PC-9 (cell line): ENCODE results near the gene ZFP1.

Experiments used
- EZH2 ChIP-seq: fragments of 200-600 bp; sonication (generic); IDR thresholded peaks from 2 replicates; pipeline ENCODE4 v1.8.0; 2017; ENCODE audit warnings: antibody characterized with exemption, low read depth
- TF ChIP-seq, protein P1 (sequence below): fragments of 200-600 bp; sonication (generic); conservative IDR thresholded peaks from 2 replicates; pipeline ENCODE4 v1.6.1; 2017; ENCODE audit warnings: mixed run types, antibody characterized with exemption, mild to moderate bottlenecking, moderate library complexity

DNA sequence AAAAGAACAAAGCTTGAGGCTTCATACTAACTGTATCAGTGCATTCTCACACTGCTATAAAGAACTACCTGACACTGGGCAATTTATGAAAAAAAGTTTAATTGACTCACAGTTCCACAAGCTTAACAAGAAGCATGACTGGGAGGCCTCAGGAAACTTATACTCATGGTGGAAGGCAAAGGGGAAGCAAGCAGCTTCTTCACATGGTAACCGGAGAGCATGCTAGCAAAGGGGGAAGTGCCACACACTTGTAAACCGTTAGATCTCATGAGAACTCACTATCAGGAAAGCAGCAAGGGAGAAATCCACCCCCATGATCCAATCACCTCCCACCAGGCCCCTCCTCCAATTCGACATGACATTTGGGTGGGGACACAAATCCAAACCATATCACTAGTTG lies 33.3 kb downstream of the ZFP1 start:
- TF ChIP-seq, protein P1, sequence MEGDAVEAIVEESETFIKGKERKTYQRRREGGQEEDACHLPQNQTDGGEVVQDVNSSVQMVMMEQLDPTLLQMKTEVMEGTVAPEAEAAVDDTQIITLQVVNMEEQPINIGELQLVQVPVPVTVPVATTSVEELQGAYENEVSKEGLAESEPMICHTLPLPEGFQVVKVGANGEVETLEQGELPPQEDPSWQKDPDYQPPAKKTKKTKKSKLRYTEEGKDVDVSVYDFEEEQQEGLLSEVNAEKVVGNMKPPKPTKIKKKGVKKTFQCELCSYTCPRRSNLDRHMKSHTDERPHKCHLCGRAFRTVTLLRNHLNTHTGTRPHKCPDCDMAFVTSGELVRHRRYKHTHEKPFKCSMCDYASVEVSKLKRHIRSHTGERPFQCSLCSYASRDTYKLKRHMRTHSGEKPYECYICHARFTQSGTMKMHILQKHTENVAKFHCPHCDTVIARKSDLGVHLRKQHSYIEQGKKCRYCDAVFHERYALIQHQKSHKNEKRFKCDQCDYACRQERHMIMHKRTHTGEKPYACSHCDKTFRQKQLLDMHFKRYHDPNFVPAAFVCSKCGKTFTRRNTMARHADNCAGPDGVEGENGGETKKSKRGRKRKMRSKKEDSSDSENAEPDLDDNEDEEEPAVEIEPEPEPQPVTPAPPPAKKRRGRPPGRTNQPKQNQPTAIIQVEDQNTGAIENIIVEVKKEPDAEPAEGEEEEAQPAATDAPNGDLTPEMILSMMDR, result no peak
- TF ChIP-seq EZH2, result no peak
